Body of pancreas (tissue), 4 donors: Measurements from ENCODE around the gene HCCS.

Source experiments
- POLR2A ChIP-seq, 3 donors: fragments of 450-650 bp; IDR thresholded peaks; one replicate each; pipeline ENCODE4 v1.6.1; 2016; ENCODE audit warnings: antibody characterized with exemption in 3 of 3, mild to moderate bottlenecking in 2 of 3
- TF ChIP-seq, protein P1 (sequence below), 7 experiments: fragments of 450-650 bp in 4 of 7; fragments of 200-600 bp in 3 of 7; sonication (generic) in 3 of 7; IDR thresholded peaks; one replicate each; pipeline ENCODE4 v1.5.1; 2016 to 2019; ENCODE audit warnings: antibody characterized with exemption in 7 of 7

- TF ChIP-seq, protein P1, sequence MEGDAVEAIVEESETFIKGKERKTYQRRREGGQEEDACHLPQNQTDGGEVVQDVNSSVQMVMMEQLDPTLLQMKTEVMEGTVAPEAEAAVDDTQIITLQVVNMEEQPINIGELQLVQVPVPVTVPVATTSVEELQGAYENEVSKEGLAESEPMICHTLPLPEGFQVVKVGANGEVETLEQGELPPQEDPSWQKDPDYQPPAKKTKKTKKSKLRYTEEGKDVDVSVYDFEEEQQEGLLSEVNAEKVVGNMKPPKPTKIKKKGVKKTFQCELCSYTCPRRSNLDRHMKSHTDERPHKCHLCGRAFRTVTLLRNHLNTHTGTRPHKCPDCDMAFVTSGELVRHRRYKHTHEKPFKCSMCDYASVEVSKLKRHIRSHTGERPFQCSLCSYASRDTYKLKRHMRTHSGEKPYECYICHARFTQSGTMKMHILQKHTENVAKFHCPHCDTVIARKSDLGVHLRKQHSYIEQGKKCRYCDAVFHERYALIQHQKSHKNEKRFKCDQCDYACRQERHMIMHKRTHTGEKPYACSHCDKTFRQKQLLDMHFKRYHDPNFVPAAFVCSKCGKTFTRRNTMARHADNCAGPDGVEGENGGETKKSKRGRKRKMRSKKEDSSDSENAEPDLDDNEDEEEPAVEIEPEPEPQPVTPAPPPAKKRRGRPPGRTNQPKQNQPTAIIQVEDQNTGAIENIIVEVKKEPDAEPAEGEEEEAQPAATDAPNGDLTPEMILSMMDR (IDR thresholded peaks at IDR 0.05) = no peak
- no peak for TF ChIP-seq POLR2A (IDR thresholded peaks at IDR 0.05)
These were observed 2.6 kb downstream of the HCCS start for GRCh38 chrX:11113731-11114130.
